ENCODE data around the gene SNRNP48.

SNRNP48 gene

DNA sequence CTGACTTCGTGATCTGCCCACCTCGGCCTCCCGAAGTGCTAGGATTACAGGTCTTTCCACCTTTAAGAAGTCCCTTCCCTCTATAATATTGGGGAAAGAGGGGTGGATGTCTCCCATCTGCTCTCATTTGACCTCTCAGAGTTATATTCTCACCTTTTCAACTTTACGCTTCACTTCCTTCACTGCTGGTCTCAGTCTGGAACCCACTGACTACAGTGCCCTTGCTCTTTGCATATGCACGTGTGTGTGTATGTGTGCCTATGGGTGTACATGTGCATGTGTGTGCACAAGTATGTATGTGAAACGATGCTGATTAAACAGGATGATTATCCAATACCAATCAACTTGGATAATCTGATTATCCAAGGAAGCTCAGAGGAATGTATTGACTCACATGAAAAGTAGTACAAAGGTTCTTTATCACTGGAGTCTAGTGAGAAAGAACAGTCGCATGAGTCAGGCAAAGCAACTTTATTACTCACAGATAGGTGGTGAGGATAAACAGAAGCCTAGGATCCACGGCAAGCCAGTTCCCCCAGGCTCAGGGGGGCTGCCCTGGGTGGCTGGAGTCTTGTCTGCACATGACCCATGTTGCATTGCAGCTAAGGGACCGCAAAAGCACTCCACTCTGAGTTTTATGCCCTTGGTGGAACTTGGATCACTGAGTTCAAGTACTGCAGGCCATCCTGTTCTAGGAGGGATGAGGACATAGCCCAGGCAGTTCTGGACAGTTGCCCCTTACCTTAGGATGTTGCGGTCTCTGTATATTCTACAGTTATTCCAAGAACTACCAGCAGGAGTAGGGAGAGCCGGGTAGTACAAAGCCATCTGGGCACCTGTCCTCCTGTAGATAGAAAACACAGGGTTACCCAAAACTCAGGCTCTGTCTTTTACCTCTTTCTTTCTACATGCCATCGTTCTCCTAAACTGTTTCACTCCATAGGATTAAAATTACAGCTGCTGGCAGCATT is 50.9 kb downstream of the SNRNP48 start:
- in situ Hi-C loops (cut with HindIII; ENCODE audit: low sequenced_read_pairs) = no loop called here

DNA sequence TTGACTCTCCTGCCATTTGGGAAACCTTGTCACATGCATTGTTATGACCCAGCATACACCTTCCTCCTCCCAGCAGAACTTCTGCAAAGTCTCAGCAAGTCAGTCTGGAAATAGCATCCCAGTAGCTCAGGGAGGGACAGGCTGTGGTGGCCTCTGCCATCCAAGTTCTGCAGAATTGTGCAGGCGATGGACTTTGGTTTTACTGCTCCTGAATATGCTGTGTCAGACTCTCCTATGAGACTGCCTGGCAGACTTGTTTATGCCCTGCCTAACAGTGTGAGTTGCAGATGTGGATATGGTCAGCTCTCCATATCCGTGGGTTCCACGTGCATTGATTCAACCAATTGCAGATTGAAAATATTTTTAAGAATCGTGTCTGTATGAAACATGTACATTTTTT is 52.8 kb downstream of the SNRNP48 start:
- in situ Hi-C loops (cut with HindIII; ENCODE audit: low sequenced_read_pairs) = no loop called here

DNA sequence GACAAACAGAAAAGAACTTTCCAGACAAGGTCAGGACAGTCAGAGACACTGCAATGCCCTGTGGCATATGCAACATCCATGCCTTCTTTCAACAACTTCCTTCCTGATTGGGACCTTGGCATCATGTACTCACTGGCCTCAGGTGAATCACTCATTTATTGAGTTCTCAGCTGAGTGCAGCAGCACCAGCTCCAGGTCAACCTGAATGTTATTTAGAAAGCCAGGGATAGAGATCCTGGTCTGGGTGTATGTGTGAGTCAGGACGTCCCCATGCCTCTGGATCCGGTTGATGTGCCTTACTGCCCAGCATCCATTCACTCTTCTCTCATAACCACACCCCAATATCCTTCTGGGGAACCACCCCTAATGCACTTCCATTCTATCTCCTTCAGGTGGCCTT is 54.4 kb downstream of the SNRNP48 start:
- in situ Hi-C loops (cut with HindIII; ENCODE audit: low sequenced_read_pairs) = no loop called here

- in situ Hi-C loops (cut with HindIII; ENCODE audit: low sequenced_read_pairs) = no loop called here
These were observed 56.4 kb downstream of the SNRNP48 start for GRCh38 chr6:7646394-7646793.

DNA sequence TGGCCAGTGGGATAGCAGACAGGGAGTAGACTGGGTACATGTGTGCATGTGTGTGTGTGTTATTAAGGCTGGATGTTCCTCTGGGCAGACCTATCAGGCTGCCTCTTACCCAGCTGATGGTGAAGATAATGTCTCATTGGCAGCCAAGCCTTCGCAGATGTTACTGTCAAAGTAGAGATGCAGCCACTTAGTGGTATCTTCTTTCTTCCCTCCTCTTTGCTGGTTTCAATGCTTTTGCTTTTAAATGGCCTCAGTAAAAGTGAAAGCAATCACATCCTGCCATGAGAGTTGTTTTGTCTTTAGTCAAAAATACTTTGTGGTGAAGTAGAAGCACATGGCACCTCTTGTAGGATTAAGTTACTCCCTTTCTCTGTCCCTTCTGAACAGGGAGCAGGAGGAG is 57.5 kb downstream of the SNRNP48 start:
- in situ Hi-C loops (cut with HindIII; ENCODE audit: low sequenced_read_pairs) = no loop called here

GRCh38 chr6:7649037-7649810 is 59.2 kb downstream of the SNRNP48 start:
- in situ Hi-C loops (cut with HindIII; ENCODE audit: low sequenced_read_pairs) = no loop called here

DNA sequence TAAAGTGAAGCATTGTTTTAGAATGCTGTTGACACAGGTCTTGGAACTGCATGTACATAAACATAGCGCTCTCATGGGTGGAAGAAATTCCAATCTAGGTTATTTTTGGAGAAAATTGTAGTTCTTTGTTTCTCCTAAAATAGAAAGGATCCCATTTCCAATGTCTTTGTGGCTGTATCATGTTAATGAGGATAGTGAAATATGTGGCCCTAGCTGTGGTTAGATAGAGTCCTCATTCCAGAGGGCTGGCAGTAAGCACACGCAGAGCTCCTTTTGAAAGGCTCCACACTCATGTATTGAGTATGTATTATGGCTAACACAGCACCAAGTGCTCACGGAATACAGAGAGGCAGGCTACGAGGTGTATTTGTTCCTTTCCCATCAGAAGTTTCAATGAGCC is 60.9 kb downstream of the SNRNP48 start:
- in situ Hi-C loops (cut with HindIII; ENCODE audit: low sequenced_read_pairs) = no loop called here

DNA sequence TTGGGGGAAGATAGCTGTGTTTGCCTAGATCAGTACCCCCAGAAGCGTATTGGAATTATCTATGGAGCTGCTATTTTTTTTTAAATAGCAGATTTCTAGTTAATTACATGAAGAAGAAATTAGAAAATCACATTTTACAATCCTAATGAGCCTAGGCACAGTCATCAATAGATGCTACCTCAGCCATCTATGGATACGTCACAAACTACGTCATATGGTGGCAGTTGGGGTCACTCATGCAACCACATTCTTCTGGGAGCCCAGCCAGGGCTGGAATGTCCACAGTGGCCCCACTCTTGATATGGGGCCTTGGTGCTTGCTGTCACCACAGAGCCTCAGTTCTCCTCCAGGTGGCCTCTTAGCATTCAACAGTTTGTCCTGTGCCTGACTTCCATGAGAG is 63.0 kb downstream of the SNRNP48 start:
- in situ Hi-C loops (cut with HindIII; ENCODE audit: low sequenced_read_pairs) = no loop called here

- in situ Hi-C loops (cut with HindIII; ENCODE audit: low sequenced_read_pairs) = no loop called here
These were observed 66.4 kb downstream of the SNRNP48 start for GRCh38 chr6:7656355-7656754.

GRCh38 chr6:7658543-7658942 is 68.5 kb downstream of the SNRNP48 start:
- in situ Hi-C loops (cut with HindIII; ENCODE audit: low sequenced_read_pairs) = no loop called here

DNA sequence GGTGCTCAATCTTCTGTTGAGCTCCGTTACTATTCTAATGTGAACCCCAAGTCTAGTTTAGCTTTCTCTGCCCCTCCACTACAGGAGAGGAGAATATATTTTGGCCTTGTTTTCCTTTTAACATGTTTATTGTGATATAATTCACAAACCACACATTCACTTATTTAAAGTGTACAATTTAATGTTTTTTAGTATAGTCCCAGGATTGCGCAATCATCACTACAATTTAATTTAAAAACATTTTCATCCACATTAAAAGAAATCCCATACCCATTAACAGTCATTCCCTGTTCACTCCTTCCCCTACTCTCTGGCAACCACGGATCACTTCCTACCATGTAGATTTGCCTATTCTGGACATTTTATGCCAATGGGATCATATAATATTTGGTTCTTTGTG is 71.4 kb downstream of the SNRNP48 start:
- in situ Hi-C loops (cut with HindIII; ENCODE audit: low sequenced_read_pairs) = no loop called here

Data from DLD1 (cell line).